ENCODE data around the gene NADSYN1. TPM values are rescaled to one million over a fixed set of nuclear protein-coding genes. Genes with fewer than 3 reads are reported as not detected.

The NADSYN1 gene
- total RNA-seq, 1 experiment from 2014 or later = 79.7 TPM

DNA sequence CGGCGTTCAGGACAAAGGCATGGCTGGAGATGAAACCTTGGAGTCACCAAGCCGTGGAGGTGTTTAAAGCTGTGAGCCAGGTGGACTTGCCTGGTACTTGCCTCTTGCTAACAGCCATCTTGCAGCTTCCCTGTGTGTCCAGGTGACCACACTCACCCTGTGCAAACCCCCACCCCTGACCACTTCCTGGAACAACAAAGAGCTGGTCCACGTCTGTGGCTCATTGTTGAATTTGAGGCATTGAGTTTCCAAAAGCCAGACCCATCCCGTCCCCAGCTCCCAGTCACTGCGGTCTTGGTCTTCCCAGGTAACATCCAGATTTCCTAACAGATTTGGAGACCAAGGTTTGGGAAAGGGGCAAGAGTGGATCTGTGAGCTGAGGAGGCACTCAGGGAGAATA, 23.3 kb upstream of the NADSYN1 start:
- no TSS peak for BruUV-seq (replicated peaks)
- no peak overlapping the region for H3K27ac Mint-ChIP-seq (ENCODE audit: unreplicated experiment)
- intact Hi-C loops (cut with micrococcal nuclease; ENCODE audit: unreplicated experiment) = no loop called here
- TF ChIP-seq, protein P1, sequence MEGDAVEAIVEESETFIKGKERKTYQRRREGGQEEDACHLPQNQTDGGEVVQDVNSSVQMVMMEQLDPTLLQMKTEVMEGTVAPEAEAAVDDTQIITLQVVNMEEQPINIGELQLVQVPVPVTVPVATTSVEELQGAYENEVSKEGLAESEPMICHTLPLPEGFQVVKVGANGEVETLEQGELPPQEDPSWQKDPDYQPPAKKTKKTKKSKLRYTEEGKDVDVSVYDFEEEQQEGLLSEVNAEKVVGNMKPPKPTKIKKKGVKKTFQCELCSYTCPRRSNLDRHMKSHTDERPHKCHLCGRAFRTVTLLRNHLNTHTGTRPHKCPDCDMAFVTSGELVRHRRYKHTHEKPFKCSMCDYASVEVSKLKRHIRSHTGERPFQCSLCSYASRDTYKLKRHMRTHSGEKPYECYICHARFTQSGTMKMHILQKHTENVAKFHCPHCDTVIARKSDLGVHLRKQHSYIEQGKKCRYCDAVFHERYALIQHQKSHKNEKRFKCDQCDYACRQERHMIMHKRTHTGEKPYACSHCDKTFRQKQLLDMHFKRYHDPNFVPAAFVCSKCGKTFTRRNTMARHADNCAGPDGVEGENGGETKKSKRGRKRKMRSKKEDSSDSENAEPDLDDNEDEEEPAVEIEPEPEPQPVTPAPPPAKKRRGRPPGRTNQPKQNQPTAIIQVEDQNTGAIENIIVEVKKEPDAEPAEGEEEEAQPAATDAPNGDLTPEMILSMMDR (IDR thresholded peaks at IDR 0.05; ENCODE audit: unreplicated experiment) = no peak
- no peaks in the 10 kb centered on the region for H3K9me3 Mint-ChIP-seq (ENCODE audit: low read depth, unreplicated experiment)
- CTCF ChIA-PET = interaction anchor here (0.8 kb wide), 1 partner anchor 11 kb away, joined by 5 read pairs; no protein-coding TSS in a partner anchor
- DNase-seq = no peak
- H3K4me3 Mint-ChIP-seq (ENCODE audit: low read depth, unreplicated experiment) = no peak overlapping the region
- peaks cover 24% of the 10 kb centered on the region for H3K36me3 Mint-ChIP-seq (ENCODE audit: insufficient read depth, unreplicated experiment)
- H3K4me1 Mint-ChIP-seq (ENCODE audit: low read depth, unreplicated experiment) = peaks cover 12% of the 10 kb centered on the region
- H3K27me3 Mint-ChIP-seq (ENCODE audit: unreplicated experiment) = no peaks in the 10 kb centered on the region

DNA sequence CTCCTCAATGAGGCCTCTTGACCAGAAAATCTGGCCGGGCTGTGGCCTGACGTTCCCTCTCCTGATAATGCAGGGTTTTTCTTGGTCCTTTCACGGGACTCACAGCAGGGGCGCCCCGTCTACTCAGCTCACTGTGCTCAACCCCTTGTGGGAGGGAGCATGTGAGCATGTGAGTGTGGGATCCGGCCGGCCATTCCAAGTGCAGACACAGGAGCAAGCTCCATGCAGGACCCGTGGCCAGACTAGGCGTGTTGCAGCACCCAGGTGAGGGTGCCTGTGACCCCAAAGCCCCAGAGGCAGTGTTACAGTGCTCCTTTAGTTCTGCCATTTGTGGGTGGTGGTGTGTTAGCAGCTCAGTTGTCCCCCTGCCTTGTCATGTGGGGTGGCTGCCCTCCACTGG, 22.8 kb upstream of the NADSYN1 start:
- BruUV-seq (replicated peaks) = no TSS peak
- Mint-ChIP-seq H3K4me1 (ENCODE audit: low read depth, unreplicated experiment) (peaks cover 12% of the 10 kb centered on the region), H3K36me3 (ENCODE audit: insufficient read depth, unreplicated experiment) (peaks cover 29% of the 10 kb centered on the region), H3K27me3 (ENCODE audit: unreplicated experiment) (no peaks in the 10 kb centered on the region), H3K9me3 (ENCODE audit: low read depth, unreplicated experiment) (no peaks in the 10 kb centered on the region), H3K4me3 (ENCODE audit: low read depth, unreplicated experiment) (no peak overlapping the region), H3K27ac (ENCODE audit: unreplicated experiment) (no peak overlapping the region)
- intact Hi-C loops (cut with micrococcal nuclease; ENCODE audit: unreplicated experiment) = no loop called here
- TF ChIP-seq, protein P1 (IDR thresholded peaks at IDR 0.05; ENCODE audit: unreplicated experiment) = no peak
- CTCF ChIA-PET = interaction anchor here (0.8 kb wide), 1 partner anchor 11 kb away, joined by 5 read pairs; no protein-coding TSS in a partner anchor
- no peak for DNase-seq

DNA sequence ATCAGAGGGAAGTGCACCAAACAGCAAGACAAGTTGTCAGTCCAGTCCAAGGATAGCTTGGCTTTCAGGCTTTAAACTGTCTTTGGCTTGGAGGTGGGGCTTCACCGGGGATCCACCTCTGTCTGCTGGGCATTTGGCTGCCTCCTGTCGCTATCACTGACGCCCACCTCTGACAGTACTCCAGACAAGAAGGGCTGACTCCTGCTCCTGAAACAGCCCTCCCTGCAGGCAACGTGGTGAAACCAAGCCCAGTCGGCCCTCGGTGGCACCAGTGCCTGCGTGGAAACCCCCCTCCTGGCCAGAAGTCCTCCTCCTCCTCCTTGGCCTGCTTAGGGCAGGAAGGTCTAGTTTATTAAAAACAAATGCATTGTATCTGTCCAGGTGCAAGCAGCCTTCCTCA, 21.7 kb upstream of the NADSYN1 start:
- TF ChIP-seq, protein P1 (IDR thresholded peaks at IDR 0.05; ENCODE audit: unreplicated experiment) = no peak
- H3K4me3 Mint-ChIP-seq (ENCODE audit: low read depth, unreplicated experiment) = no peak overlapping the region
- no peak for DNase-seq
- CTCF ChIA-PET = interaction anchor here (1.1 kb wide), 1 partner anchor 22 kb away, joined by 3 read pairs; the partner anchor contains the start of gene NADSYN1
- no TSS peak for BruUV-seq (replicated peaks)
- peaks cover 31% of the 10 kb centered on the region for H3K36me3 Mint-ChIP-seq (ENCODE audit: insufficient read depth, unreplicated experiment)
- H3K27me3 Mint-ChIP-seq (ENCODE audit: unreplicated experiment) = no peaks in the 10 kb centered on the region
- peaks cover 4% of the 10 kb centered on the region for H3K4me1 Mint-ChIP-seq (ENCODE audit: low read depth, unreplicated experiment)
- intact Hi-C loops (cut with micrococcal nuclease; ENCODE audit: unreplicated experiment) = no loop called here
- H3K9me3 Mint-ChIP-seq (ENCODE audit: low read depth, unreplicated experiment) = no peaks in the 10 kb centered on the region
- no peak overlapping the region for H3K27ac Mint-ChIP-seq (ENCODE audit: unreplicated experiment)

DNA sequence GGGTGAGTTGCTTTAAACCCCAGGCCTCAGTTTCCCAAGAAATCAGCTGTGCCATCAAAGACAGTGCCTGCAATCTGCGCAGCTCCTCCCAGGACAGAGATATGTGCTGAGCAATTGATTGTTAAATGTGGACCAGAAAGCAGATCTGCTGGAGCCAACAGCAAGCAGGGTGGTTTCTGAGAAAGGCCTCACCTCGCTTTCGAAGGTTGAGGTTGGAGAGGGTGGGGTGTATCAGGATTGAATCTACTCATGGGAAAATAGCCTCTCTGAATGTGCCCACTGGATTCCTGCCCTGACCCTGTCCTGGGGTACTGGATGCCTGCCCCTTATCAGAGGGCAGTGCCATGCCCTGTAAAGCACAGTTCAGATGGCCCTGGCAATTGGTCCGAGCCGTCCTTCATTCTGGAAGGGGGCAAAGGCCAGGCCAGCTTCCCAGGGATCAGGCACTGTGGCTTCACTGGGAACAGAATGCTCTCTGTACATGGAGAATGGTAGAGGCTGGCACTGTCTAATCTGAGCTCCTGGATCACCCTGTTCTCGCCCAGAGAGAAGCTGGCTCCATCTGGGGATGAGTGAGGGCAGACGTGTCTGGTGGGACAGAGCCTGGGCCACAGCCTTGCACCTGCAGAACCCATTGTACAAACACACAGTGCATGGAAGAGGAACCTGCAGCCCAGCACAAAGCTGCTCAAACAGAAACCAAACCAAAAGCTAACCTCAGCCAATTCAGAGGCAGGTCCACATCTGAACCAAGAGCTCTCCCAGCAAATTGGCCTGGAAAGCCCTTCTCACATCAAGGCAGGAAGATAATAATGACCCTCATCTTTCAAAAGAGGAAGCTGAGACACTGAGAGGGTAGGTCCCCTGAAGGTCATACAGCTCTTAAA, 20.0 kb upstream of the NADSYN1 start:
- peaks cover 31% of the 10 kb centered on the region for H3K36me3 Mint-ChIP-seq (ENCODE audit: insufficient read depth, unreplicated experiment)
- H3K4me3 Mint-ChIP-seq (ENCODE audit: low read depth, unreplicated experiment) = no peak overlapping the region
- no peaks in the 10 kb centered on the region for H3K4me1 Mint-ChIP-seq (ENCODE audit: low read depth, unreplicated experiment)
- TF ChIP-seq, protein P1 (IDR thresholded peaks at IDR 0.05; ENCODE audit: unreplicated experiment) = no peak
- no TSS peak for BruUV-seq (replicated peaks)
- intact Hi-C loops (cut with micrococcal nuclease; ENCODE audit: unreplicated experiment) = no loop called here
- H3K9me3 Mint-ChIP-seq (ENCODE audit: low read depth, unreplicated experiment) = no peaks in the 10 kb centered on the region
- CTCF ChIA-PET = no interaction called here
- DNase-seq = no peak
- no peak overlapping the region for H3K27ac Mint-ChIP-seq (ENCODE audit: unreplicated experiment)
- no peaks in the 10 kb centered on the region for H3K27me3 Mint-ChIP-seq (ENCODE audit: unreplicated experiment)
